Effector CD8-positive, alpha-beta T cell (primary cell): Measurements from ENCODE around the gene KYAT1.
A peak's percentile ranks its signal among the peaks of the same experiment; 100 is the strongest.

Source experiments
- DNase-seq: peaks from one replicate; lab custom pipeline; 2025; lab: John Stamatoyannopoulos, UW
- total RNA-seq, 4 experiments: gene quantifications; one replicate each; lab custom pipeline; 2026; lab: John Stamatoyannopoulos, UW

KYAT1 gene
- 0.19 to 1.4 (median 0.95) reads per million in 4 experiments for total RNA-seq

GRCh38 chr9:128881884-128882676 lies at the start of gene KYAT1, which contains the start of gene LRRC8A:
Gene KYAT1, minus strand, starts transcription at chr9:128881950. Its CDS starts 36,545 bp downstream, at chr9:128845405.
Gene LRRC8A, plus strand, starts transcription at chr9:128882133. Its CDS starts 25,032 bp downstream, at chr9:128907165.
- peak; percentile 97 for DNase-seq

- DNase-seq: no peak
These were observed 47.8 kb upstream of the KYAT1 start for GRCh38 chr9:128929560-128929959.

DNA sequence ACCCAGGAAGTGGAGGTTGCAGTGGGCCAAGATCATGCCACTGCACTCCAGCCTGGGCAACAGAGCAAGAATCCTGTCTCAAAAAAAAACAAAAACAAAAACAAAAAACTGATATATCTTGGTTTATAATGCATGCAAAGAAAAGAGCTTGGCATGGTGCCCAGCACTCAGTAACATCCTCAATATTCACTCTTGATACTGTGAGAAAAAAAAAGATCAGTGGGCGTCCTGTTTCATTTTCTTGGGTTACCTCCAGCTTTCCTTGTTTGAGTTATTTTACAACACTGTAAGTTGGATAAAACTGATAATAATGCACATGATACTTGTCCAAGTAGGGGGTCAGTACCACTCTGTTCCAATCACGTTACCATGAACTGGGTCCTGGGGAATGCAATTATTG lies 46.9 kb upstream of the KYAT1 start:
- no peak for DNase-seq

GRCh38 chr9:128927731-128928411 lies 46.1 kb upstream of the KYAT1 start:
- peak; percentile 37 for DNase-seq

DNA sequence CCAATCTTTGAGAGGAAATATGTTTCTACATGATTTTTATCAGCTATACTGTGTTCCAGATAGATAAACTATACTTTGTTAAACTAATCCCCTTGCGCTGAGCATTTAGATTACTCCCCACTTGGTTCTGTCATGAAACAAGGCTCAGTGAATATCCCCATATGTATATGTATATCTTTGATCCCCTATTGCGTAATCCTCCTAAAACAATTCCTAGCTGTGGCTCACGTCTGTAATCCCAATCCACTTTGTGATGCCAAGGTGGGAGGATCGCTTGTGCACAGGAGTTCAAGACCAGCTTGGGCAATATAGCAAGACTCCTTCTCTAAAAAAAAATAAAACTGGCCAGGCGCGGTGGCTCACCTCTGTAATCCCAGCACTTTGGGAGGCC lies 41.7 kb upstream of the KYAT1 start:
- no peak for DNase-seq

- peak; percentile 24 for DNase-seq
These were observed 40.4 kb upstream of the KYAT1 start for GRCh38 chr9:128921881-128922763.

- DNase-seq: no peak
These were observed 38.8 kb upstream of the KYAT1 start, which contains the start of gene PHYHD1 for GRCh38 chr9:128920381-128921058. Gene PHYHD1, plus strand, starts transcription at chr9:128920982. Its CDS starts 1,342 bp downstream, at chr9:128922324.

DNA sequence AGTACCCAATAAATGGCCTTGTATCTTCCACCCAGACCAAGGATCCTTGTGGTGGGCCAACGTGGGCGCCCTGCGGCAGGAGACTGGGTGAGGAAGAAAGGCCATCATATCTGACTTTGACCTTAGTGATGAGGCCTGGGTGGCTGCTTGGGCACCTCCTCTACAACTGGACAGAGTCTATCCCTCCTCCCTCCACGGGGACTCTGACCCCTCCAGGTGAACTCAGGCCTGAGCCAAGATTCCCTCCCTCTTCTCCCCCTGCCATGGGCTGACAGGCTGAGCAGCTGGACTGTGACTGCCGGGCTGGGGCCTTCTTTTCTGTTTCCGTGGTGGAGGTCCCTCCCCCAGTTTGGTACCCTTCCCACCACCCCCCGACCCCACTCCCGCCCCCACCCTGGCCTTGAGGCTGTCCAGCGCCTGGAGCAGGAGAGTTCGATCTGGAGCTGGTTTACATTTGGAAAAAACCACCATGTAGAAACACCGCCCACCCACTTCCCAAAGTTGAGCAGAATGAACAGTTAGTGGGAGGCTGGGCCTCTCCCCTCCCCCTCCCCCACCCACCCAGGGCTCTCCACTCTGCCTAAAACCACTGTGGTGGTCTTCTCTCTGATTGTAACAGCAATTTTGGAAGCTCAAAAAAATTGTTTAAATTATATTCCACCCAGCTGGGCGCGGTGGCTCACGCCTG lies 37.8 kb upstream of the KYAT1 start:
- DNase-seq: no peak

- DNase-seq: no peak
These were observed 37.2 kb upstream of the KYAT1 start for GRCh38 chr9:128918921-128919320.

DNA sequence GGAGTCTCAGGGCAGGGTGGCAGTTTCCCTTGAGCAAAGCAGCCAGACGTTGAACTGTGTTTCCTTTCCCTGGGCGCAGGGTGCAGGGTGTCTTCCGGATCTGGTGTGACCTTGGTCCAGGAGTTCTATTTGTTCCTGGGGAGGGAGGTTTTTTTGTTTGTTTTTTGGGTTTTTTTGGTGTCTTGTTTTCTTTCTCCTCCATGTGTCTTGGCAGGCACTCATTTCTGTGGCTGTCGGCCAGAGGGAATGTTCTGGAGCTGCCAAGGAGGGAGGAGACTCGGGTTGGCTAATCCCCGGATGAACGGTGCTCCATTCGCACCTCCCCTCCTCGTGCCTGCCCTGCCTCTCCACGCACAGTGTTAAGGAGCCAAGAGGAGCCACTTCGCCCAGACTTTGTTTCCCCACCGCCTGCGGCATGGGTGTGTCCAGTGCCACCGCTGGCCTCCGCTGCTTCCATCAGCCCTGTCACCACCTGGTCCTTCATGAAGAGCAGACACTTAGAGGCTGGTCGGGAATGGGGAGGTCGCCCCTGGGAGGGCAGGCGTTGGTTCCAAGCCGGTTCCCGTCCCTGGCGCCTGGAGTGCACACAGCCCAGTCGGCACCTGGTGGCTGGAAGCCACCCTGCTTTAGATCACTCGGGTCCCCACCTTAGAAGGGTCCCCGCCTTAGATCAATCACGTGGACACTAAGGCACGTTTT lies 35.5 kb upstream of the KYAT1 start:
- no peak for DNase-seq

DNA sequence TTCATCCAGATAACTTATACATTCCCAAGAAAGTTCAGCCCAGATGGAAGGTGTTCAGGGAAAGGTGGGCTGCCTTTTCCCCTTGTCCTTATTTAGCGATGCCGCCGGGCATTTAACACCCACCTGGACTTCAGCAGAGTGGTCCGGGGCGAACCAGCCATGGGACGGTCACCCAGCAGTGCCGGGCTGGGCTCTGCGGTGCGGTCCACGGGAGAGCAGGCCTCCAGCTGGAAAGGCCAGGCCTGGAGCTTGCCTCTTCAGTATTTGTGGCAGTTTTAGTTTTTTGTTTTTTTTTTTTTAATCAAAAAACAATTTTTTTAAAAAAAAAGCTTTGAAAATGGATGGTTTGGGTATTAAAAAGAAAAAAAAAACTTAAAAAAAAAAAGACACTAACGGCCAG lies 35.0 kb upstream of the KYAT1 start:
- DNase-seq: no peak

DNA sequence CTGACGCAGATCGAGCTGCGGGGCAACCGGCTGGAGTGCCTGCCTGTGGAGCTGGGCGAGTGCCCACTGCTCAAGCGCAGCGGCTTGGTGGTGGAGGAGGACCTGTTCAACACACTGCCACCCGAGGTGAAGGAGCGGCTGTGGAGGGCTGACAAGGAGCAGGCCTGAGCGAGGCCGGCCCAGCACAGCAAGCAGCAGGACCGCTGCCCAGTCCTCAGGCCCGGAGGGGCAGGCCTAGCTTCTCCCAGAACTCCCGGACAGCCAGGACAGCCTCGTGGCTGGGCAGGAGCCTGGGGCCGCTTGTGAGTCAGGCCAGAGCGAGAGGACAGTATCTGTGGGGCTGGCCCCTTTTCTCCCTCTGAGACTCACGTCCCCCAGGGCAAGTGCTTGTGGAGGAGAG lies 34.5 kb upstream of the KYAT1 start:
- DNase-seq: no peak

DNA sequence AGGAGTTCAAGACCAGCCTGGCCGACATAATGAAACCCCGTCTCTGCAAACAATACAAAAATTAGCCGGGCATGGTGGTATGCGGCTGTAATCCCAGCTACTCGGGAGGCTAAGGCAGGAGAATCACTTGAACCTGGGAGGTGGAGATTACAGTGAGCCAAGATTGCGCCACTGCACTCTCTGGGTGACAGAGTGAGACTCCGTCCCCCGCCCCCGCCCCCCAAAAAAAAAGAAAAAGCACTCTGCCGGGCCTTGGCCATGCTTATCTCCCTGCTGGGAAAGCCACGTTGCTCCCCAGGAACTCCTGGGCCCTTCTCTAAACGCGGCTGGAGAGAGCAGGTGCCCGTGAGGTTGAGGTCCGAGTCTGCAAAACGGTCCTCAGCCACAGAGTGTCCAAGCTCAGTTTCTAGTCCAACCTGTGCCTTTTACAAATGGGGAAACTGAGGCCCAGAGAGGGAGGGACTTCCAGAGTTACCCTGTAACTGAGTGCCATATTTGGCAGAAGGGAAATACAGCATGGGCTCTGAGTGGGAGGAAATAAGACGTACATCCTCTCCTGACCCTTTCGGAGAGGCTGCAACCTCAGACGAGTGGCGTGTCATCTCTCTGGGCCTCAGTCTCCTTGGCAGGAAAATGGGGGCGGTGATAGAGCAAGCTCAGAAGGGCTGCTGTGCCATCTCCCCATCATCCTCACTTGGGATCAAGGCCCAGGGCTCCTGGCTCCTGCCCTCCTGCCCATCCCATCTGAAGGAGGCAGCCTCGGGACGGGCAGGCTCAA lies 32.4 kb upstream of the KYAT1 start:
- DNase-seq: no peak

GRCh38 chr9:128913048-128913900 lies 31.5 kb upstream of the KYAT1 start:
- DNase-seq: no peak

GRCh38 chr9:128912270-128912853 lies 30.6 kb upstream of the KYAT1 start:
- no peak for DNase-seq

- DNase-seq: no peak
These were observed 29.8 kb upstream of the KYAT1 start for GRCh38 chr9:128911529-128912035.

DNA sequence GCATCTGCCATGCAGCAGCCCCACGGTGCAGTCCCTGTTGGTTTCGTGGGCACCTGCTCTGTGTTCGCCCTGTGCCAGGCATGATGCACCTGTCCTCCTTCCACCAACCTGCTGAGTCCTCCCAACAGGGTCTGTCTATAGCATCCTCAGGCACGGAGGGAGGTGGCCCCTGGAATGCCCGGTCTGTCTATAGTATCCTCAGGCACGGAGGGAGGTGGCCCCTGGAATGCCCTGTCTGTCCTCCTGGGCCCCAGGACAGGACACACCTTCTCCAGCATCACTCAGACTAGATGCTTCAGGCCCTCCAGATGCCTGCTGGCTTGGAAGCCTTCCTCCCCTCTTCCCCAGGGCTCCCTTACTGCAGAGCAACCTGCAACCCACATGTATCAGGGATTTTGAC lies 29.2 kb upstream of the KYAT1 start:
- DNase-seq: no peak

- no peak for DNase-seq
These were observed 28.1 kb upstream of the KYAT1 start for GRCh38 chr9:128909859-128910258.
